Lung (tissue), 12 donors: ENCODE measurements around the gene TP73. TPM values are rescaled to one million over a fixed set of nuclear protein-coding genes. Genes with fewer than 3 reads are reported as not detected.

Experiments used
- ATAC-seq: fragments of 200-7000 bp; cut with Tn5 transposase; one replicate; pipeline ENCODE4 v1.9.1; 2020; ENCODE audit warnings: moderate number of reproducible peaks; ENCODE audit not compliant: insufficient read depth, low FRiP score
- DNase-seq, 3 donors: peaks; one replicate each; pipeline ENCODE4 v3.0.0-alpha.2; 2013 to 2017
- H3K27ac ChIP-seq, 2 donors: one replicate each; pipeline ENCODE4 v1.5.1; 2013; ENCODE audit warnings: mild to moderate bottlenecking in 2 of 2, moderate library complexity in 2 of 2, control low read depth in 1 of 2, inconsistent platforms in 1 of 2, low read depth in 1 of 2, low read length in 1 of 2
- H3K27me3 ChIP-seq, 3 donors: one replicate each; pipeline ENCODE4 v1.5.1; 2013; ENCODE audit warnings: low read length in 2 of 3; ENCODE audit not compliant: control insufficient read depth in 3 of 3, insufficient read depth in 3 of 3
- H3K36me3 ChIP-seq, 4 donors: one replicate each; pipeline ENCODE4 v1.5.1; 2013; ENCODE audit warnings: low read length in 4 of 4, mild to moderate bottlenecking in 1 of 4, moderate library complexity in 1 of 4; ENCODE audit not compliant: control insufficient read depth in 4 of 4, insufficient read depth in 4 of 4
- H3K4me1 ChIP-seq, 5 donors: one replicate each; pipeline ENCODE4 v1.5.1; 2013; ENCODE audit warnings: low read length in 5 of 5, mild to moderate bottlenecking in 2 of 5, moderate library complexity in 1 of 5; ENCODE audit not compliant: control insufficient read depth in 5 of 5, insufficient read depth in 5 of 5
- H3K4me3 ChIP-seq: one replicate; pipeline ENCODE4 v1.5.1; 2013; ENCODE audit warnings: mild to moderate bottlenecking, control low read depth, moderate library complexity
- H3K9ac ChIP-seq, 2 donors: one replicate each; pipeline ENCODE4 v1.5.1; 2013; ENCODE audit warnings: low read length in 2 of 2, control low read depth in 1 of 2; ENCODE audit not compliant: insufficient read depth in 1 of 2
- H3K9me3 ChIP-seq, 4 donors: one replicate each; pipeline ENCODE4 v1.5.1; 2013; ENCODE audit warnings: low read length in 3 of 4, mild to moderate bottlenecking in 1 of 4, moderate library complexity in 1 of 4; ENCODE audit not compliant: control insufficient read depth in 4 of 4, insufficient read depth in 3 of 4
- CTCF ChIP-seq: IDR thresholded peaks from 2 replicates; pipeline ENCODE4 v1.5.1; 2012; ENCODE audit warnings: mild to moderate bottlenecking; ENCODE audit errors: control extremely low read depth, extremely low read depth
- WGBS, 2 donors: extraction: QIAGEN DNeasy Blood & Tissue Kit; methylation state at CpG; one replicate each; pipeline ENCODE4 v1.1.7; 2013; 5-methylcytosine and 5-hydroxymethylcytosine counted together
- polyA plus RNA-seq, 2 donors: library from polyadenylated mRNA; stranded (reverse); fragments of 200-250 nt; gene quantifications; one replicate each; pipeline ENCODE4 v1.2.1, GENCODE V29; 2013
- total RNA-seq, 2 donors: library from RNA; depleted of rRNA in 1 of 2; stranded (reverse); fragments of >200 nt in 1 of 2; gene quantifications; one replicate each; pipeline ENCODE4 v1.2.1, GENCODE V29; 2014 to 2021
- donor health status: control.
- donor health status: control.
- donor health status: Bipolar disorder and iron deficiency.
- donor health status: healthy.
- donor health status: DM: yes; HTN: yes; CAD: no.

The TP73 gene
- total and polyA plus RNA-seq, 4 donors, result 1.7 to 12.3 (median 2.2) TPM

GRCh38 chr1:3680488-3681230 lies 28.3 kb downstream of the TP73 start:
- DNase-seq (no peak), ATAC-seq (no peak)
- Histone ChIP-seq H3K27ac (no peak overlapping the region), H3K4me1 (no peaks in the 10 kb centered on the region), H3K9ac (no peak overlapping the region), H3K4me3 (no peak overlapping the region), H3K9me3 (no peaks in the 10 kb centered on the region), H3K27me3 (no peaks in the 10 kb centered on the region), H3K36me3 (no peaks in the 10 kb centered on the region)
- 77 to 87% methylated on average over 16 to 20 of the region's 20 CpGs for WGBS, 2 donors
- TF ChIP-seq CTCF, result no peak

- WGBS, 2 donors, result 89 to 97% methylated on average over 19 of the region's 19 CpGs
Observed at GRCh38 chr1:3681231-3681897, 29.0 kb downstream of the TP73 start.

GRCh38 chr1:3681898-3682806 lies 29.8 kb downstream of the TP73 start:
- no peaks in the 10 kb centered on the region for H3K9me3 ChIP-seq
- H3K4me1 ChIP-seq, result no peaks in the 10 kb centered on the region
- TF ChIP-seq CTCF, result no peak
- H3K27ac ChIP-seq, result no peak overlapping the region
- no peak overlapping the region for H3K9ac ChIP-seq
- DNase-seq, result no peak
- ATAC-seq, result no peak
- WGBS, 2 donors, result 92 to 94% methylated on average over 25 to 27 of the region's 27 CpGs
- H3K36me3 ChIP-seq, result no peaks in the 10 kb centered on the region
- H3K27me3 ChIP-seq, result no peaks in the 10 kb centered on the region
- H3K4me3 ChIP-seq, result no peak overlapping the region

More at GRCh38 chr1:3681231-3681897, 29.0 kb downstream of the TP73 start:
- Histone ChIP-seq H3K9ac (no peak overlapping the region), H3K4me3 (no peak overlapping the region), H3K27me3 (no peaks in the 10 kb centered on the region), H3K4me1 (no peaks in the 10 kb centered on the region), H3K36me3 (no peaks in the 10 kb centered on the region), H3K27ac (no peak overlapping the region), H3K9me3 (no peaks in the 10 kb centered on the region)
- no peak for TF ChIP-seq CTCF
- no peak for ATAC-seq
- no peak for DNase-seq
